Ureter (tissue), 1 donor: Measurements from ENCODE around the gene TSC1. TPM values are rescaled to one million over a fixed set of nuclear protein-coding genes. Genes with fewer than 3 reads are reported as not detected.

ENCODE experiments used
- DNase-seq: peaks from one replicate; pipeline ENCODE4 v3.0.0-alpha.2; 2020; ENCODE audit warnings: low spot score
- total RNA-seq: library from RNA; stranded (reverse); gene quantifications from one replicate; pipeline ENCODE4 v1.2.4, GENCODE V29; 2023
- donor health status: DM: yes; HTN: yes; CAD: no.

TSC1 gene
- total RNA-seq, 1 donor from 2014 or later = 72.8 TPM

DNA sequence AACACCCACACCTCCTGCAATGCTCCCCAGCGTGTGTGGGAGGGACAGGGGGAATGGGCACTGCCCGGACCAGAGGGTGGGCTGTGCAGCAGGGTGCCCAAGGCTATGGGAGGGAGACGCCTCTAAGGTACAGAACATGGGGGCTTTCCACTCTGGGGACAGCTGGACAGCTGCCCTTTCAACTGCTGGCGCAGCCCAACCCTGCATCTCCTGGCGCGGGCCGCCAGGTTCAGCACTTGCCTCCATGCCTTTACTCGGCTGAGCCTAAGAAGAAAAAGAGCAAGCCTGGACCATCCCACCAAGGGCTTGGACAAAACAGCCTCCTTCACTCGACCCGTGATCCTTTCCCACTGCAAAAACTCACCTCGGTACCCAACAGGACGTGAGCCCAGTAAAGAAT lies 81.3 kb downstream of the TSC1 start:
- no peak for DNase-seq

DNA sequence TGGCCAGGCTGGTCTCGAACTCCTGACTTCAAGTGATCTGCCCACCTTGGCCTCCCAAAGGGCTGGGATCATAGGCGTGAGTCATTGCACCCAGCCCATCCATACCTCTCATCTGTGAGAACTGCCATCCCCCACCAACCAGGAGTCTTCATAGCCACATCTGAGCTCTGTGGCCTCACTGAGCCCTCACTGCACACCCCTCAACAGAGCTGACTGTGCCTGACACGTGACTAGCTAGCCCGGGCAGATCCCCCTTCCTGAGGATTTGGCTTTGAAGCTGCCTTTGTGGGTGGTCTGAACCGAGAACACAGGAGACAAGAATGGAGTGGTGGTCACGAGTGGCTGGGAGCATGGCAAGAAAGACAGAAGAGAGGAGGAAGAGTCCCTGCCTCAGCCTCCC lies 81.9 kb downstream of the TSC1 start:
- no peak for DNase-seq

DNA sequence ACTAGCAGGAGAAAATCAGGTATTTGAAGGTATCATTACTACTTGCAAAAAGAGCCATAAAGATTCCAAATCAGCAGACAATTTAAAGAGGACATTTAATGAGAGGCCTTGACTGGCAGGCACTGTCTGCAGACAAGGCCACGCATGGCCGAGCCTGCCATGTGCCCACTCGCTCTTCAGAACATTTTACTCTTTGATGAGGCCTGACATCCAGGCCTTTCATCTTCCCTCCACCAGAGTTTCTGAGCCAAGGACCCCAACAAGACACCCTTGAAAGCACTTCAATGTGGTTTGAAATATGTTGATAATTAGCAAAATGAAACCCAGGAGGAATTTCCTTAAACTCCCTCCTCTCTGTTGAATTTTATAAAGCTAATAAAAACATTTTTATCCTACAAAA lies 82.8 kb downstream of the TSC1 start:
- DNase-seq = no peak

DNA sequence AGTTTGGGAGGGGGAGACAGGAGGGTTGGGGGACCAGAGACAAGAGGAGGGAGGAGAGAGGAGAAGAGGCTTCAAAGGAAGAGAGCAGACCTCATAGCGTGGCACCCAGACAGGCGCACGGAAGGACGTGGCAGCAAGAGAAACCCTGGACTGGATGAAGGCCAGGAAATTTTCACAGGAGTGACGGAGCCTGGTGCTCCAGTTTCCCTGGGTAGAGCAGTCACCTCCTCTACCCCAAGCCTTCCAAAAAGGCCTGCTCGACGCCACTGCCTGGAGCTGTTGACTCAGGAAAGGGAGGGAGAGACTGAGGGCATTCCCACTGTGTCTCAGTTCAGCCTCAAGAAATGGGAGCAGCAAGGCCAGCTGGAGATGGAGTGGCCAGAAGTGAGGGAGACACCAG lies 85.7 kb downstream of the TSC1 start:
- no peak for DNase-seq

GRCh38 chr9:132857616-132858342 lies 86.6 kb downstream of the TSC1 start:
- no peak for DNase-seq

GRCh38 chr9:132857031-132857430 lies 87.4 kb downstream of the TSC1 start:
- peak; percentile 79 for DNase-seq

DNA sequence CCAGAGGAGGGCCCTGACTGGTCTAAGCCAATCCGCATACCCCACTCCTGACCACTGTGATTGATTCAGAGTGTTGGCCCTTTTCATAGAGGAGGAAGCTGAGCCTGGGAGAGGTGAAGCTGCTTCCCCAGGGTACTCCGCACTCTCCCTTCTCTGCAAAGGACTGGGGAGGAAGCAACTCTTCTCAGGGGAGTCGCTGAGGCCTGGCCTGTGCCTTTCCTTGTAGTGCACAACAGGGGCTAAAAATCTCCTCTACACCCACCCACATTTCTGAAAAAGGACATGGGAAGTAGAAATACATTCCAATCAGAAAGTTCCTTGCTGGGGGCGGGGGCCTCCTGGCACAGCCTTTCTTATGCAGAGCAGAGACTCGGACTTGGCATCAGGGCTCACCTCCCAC lies 88.5 kb downstream of the TSC1 start:
- no peak for DNase-seq

- DNase-seq = no peak
Observed at GRCh38 chr9:132854832-132855231, 89.6 kb downstream of the TSC1 start.

GRCh38 chr9:132853482-132853881 lies 90.9 kb downstream of the TSC1 start:
- DNase-seq = no peak

GRCh38 chr9:132849185-132849706 lies 95.2 kb downstream of the TSC1 start:
- DNase-seq = no peak

DNA sequence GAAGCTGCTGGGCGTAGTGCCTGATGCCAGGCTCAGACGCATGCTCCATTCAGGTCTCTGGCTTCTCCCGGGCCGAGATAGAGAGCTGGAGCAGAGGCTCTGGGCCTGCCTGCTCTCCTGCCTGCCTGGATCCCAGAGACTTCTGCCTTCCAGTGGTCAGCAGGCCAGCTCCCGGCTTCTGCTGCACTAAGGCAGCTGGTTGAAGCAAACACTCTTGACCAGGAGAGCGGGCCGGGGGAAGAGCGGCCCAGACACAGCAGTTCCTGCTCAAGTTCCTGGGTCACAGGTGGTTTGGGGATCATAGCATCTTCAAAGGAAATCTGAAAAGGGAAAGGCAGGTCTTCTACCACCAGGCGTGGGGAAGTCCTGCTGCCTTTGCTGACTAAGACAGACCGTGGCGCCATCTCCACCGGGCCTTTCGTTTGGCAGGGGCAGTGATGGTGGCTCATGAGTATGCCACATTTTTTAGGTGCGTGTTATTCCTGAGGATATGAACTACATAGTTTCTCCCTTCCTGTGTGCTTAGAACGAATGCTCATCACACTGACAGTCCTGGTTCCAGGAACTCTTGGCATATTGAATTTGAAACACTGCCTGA lies 97.4 kb downstream of the TSC1 start:
- no peak for DNase-seq

- no peak for DNase-seq
Observed at GRCh38 chr9:132846109-132846917, 98.1 kb downstream of the TSC1 start.

DNA sequence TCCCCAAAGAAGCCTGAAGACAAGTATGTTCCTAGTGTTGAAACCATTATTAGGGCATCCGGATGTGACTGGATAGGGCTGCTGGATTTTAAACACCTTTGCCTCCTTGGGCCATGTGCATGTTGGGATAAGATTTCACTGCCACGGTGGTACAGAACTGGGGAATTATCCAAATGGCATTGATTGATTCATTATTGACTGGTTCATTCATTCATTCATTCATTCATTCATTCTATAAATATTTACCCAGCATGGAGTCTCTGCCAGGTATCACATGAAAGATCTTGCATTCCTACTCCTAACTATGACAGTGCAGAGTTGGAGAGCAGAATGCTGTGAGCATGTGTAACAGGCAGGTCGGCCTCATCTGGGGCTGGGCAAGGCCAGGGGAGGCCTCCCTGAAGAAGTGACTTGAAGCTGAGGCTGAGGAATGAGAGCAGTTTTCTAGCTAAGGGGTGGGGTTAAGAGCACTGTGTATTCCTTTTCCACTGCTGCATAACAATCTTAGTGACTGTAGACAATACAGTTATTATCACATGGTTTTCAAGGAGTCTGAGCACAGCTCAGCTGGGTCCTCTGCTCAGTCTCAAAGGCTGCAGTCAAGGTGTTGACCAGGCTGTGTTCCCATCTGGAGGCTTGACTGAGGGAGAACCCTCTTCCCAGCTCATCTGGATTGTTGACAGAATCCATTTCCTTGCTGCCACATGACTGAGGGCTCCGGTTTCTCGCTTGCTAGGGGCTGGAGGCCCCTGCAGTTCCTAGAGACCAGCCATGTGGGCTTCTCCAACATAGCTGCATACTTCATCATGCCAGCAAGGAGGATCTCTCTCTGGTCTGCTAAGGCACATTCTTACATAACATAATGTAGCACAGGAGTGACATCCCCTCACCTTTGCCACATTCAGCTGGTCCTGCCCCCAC lies 102.0 kb downstream of the TSC1 start:
- DNase-seq = no peak

Other genes starting within 250 kb of the TSC1 start
- gene AK8, start 66.3 kb downstream of the TSC1 start, total RNA-seq = 1.7 TPM
- 5.4 TPM for gene SPACA9, start 65.7 kb downstream of the TSC1 start, total RNA-seq
- not detected for gene GFI1B, start 34.1 kb upstream of the TSC1 start, total RNA-seq
- 60.7 TPM for gene GTF3C5, start 86.4 kb upstream of the TSC1 start, total RNA-seq
- 3.0 TPM for gene CEL, start 117.4 kb upstream of the TSC1 start, total RNA-seq
- gene RALGDS, start 176.6 kb upstream of the TSC1 start, total RNA-seq = 57.9 TPM
- 17.2 TPM for gene GBGT1, start 219.3 kb upstream of the TSC1 start, total RNA-seq